Stomach (tissue), 9 donors: Measurements from ENCODE around the gene RAPGEF1. TPM values are rescaled to one million over a fixed set of nuclear protein-coding genes. Genes with fewer than 3 reads are reported as not detected.

Source experiments
- DNase-seq, 2 donors: peaks; one replicate each; pipeline versions ENCODE4 v3.0.0 to v3.0.0-alpha.2; 2013 to 2019
- H3K27ac ChIP-seq, 5 donors: fragments of 200-600 bp in 4 of 5; sonication (generic) in 4 of 5; one replicate each; pipeline ENCODE4 v1.5.1; 2013 to 2019; ENCODE audit warnings: mild to moderate bottlenecking in 1 of 5, moderate library complexity in 1 of 5
- H3K27me3 ChIP-seq, 3 donors: fragments of 200-600 bp; sonication (generic); one replicate each; pipeline ENCODE4 v1.5.1; 2017 to 2019; ENCODE audit warnings: mixed run types in 1 of 3
- H3K36me3 ChIP-seq, 4 donors: fragments of 200-600 bp; sonication (generic); 1 replicate in 3 of 4; 2 replicates in 1 of 4; pipeline ENCODE4 v1.5.1; 2016 to 2019
- H3K4me1 ChIP-seq, 4 donors: fragments of 200-600 bp; sonication (generic); one replicate each; pipeline ENCODE4 v1.5.1; 2016 to 2019
- H3K4me3 ChIP-seq, 4 donors: fragments of 200-600 bp; sonication (generic) in 3 of 4; one replicate each; pipeline ENCODE4 v1.5.1; 2016 to 2019; ENCODE audit warnings: mild to moderate bottlenecking in 1 of 4
- H3K9me3 ChIP-seq, 4 donors: fragments of 200-600 bp; sonication (generic); one replicate each; pipeline ENCODE4 v1.5.1; 2016 to 2019
- EP300 ChIP-seq: sonication (generic); formaldehyde crosslinking; IDR thresholded peaks from one replicate; pipeline ENCODE4 v1.6.1; 2017; ENCODE audit warnings: antibody characterized with exemption
- POLR2A ChIP-seq, 4 donors: fragments of 450-650 bp; IDR thresholded peaks; one replicate each; pipeline ENCODE4 v1.6.1; 2016; ENCODE audit warnings: antibody characterized with exemption in 4 of 4, control low read depth in 2 of 4, mild to moderate bottlenecking in 1 of 4, moderate library complexity in 1 of 4
- POLR2AphosphoS5 ChIP-seq, 3 donors: sonication (generic); formaldehyde crosslinking; IDR thresholded peaks; one replicate each; pipeline ENCODE4 v1.6.1; 2016; ENCODE audit warnings: antibody characterized with exemption in 3 of 3
- WGBS, 5 donors: extraction: QIAGEN DNeasy Blood & Tissue Kit in 3 of 5; methylation state at CpG; one replicate each; pipeline versions ENCODE4 v1.1.5 to v1.1.7; 2013 to 2018; 5-methylcytosine and 5-hydroxymethylcytosine counted together
- intact Hi-C: fragments of 100-400 bp; cut with DNase I; formaldehyde crosslinking; loops from one replicate; pipeline ENCODE4 v1.15.1; 2023; ENCODE audit warnings: low total_unique reads
- polyA plus RNA-seq, 3 donors: library from polyadenylated mRNA; stranded (reverse); fragments of 200-250 nt; gene quantifications; one replicate each; pipeline ENCODE4 v1.2.3, GENCODE V29; 2013
- total RNA-seq, 5 donors: library from RNA; depleted of rRNA; stranded (reverse); fragments of >200 nt; gene quantifications; one replicate each; pipeline versions ENCODE4 v1.1.0 to v1.2.3, GENCODE V29; 2014 to 2016
- TF ChIP-seq, protein P1 (sequence below), 7 experiments: fragments of 450-650 bp in 4 of 7; fragments of 200-600 bp in 3 of 7; sonication (generic) in 3 of 7; IDR thresholded peaks; one replicate each; pipeline ENCODE4 v1.5.1; 2016 to 2019; ENCODE audit warnings: antibody characterized with exemption in 7 of 7, control low read depth in 2 of 7, mild to moderate bottlenecking in 1 of 7
- donor health status: healthy with polysubstance abuse.
- donor health status: Bipolar disorder and iron deficiency.
- donor health status: healthy.

The RAPGEF1 gene
- total and polyA plus RNA-seq, 8 donors, result 8.4 to 84.6 (median 45.1) TPM

DNA sequence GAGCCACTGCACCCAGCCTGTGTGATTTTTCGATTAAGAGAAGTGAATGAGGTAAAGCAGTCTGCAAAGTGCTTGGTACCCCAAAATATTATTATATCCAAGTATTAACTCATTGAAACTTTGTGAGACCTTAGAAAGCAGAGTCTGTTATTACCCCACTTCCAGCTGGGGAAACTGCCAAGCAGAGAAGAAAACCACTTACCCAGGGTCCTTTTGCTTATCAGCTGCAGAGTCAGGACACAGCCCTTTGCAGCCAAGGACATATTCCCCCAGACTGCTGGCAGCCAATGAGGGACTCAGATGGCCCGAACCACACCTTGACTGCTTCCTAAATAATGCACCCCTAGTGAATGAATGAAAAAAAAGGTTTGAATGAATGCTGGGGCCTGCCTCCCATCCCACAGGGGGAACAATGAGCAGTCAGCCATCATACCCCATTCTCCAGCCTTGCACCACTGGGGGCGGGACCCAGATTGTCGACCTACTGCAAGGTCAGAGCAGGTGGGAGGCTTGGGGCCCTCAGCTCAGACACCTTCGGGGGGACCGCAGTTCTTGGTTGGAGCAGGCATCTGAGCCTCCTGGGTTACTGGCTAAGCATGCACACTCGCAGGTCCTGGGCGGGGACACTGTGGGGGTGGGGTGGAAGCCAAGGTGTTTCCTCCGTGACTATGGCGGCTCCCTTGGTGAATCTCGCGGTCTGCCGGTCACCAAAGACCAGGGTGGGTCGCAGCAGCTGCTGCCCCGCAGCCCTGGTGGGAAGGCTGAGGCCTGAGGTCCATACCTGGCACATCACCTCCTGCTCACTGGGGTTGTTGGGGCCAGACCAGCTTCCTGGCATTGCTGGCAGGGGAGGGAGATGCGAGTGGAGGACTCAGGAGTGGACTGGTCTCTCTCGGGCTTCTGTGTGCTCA is 164.9 kb downstream of the RAPGEF1 start:
- DNase-seq, result no peak

DNA sequence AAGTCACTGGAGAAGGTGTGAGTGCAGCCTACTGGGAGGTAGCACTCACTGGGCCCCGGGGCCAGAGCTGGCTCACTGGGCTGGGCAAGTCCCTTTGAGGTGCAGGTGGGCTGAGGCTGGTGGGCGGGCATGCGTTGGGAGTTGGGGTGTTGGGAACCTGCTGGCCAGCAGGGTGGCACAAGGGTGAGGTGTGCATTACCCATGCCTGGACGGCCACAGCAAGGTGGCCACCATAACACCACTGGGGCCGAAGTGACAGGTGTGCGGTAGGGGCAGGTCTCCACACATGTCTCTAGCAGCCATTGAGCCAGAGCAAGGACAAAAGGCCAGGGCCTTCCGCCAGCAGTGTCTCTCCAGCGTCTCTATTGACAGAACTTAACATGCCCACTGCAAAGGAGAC is 172.0 kb downstream of the RAPGEF1 start:
- WGBS, 5 donors, result 94 to 100% (median 96%) methylated on average over 8 of the region's 8 CpGs
- H3K27me3 ChIP-seq, result no peaks in the 10 kb centered on the region
- intact Hi-C loops, result no loop called here
- no peak for DNase-seq
- no peak overlapping the region for H3K27ac ChIP-seq
- H3K4me3 ChIP-seq, result no peak overlapping the region
- peaks cover 0 to 33% (median 26%) of the 10 kb centered on the region in 4 donors for H3K36me3 ChIP-seq
- H3K9me3 ChIP-seq, result peaks cover 0 to 2% (median under 1%) of the 10 kb centered on the region in 4 donors
- no peaks in the 10 kb centered on the region for H3K4me1 ChIP-seq
- TF ChIP-seq POLR2A (IDR thresholded peaks at IDR 0.05), result no peak
- TF ChIP-seq, protein P1, sequence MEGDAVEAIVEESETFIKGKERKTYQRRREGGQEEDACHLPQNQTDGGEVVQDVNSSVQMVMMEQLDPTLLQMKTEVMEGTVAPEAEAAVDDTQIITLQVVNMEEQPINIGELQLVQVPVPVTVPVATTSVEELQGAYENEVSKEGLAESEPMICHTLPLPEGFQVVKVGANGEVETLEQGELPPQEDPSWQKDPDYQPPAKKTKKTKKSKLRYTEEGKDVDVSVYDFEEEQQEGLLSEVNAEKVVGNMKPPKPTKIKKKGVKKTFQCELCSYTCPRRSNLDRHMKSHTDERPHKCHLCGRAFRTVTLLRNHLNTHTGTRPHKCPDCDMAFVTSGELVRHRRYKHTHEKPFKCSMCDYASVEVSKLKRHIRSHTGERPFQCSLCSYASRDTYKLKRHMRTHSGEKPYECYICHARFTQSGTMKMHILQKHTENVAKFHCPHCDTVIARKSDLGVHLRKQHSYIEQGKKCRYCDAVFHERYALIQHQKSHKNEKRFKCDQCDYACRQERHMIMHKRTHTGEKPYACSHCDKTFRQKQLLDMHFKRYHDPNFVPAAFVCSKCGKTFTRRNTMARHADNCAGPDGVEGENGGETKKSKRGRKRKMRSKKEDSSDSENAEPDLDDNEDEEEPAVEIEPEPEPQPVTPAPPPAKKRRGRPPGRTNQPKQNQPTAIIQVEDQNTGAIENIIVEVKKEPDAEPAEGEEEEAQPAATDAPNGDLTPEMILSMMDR (IDR thresholded peaks at IDR 0.05), result no peak
- no peak for TF ChIP-seq EP300
- TF ChIP-seq POLR2AphosphoS5 (IDR thresholded peaks at IDR 0.05), result no peak

More for the DNA sequence above, 164.9 kb downstream of the RAPGEF1 start:
- intact Hi-C loops, result no loop called here
- 92 to 95% (median 93%) methylated on average over 15 to 17 of the region's 17 CpGs for WGBS, 5 donors
- Histone ChIP-seq H3K9me3 (no peaks in the 10 kb centered on the region), H3K36me3 (peaks cover 24 to 91% (median 77%) of the 10 kb centered on the region in 4 donors), H3K27ac (no peak overlapping the region), H3K4me1 (peaks cover 0 to 6% (median 2%) of the 10 kb centered on the region in 4 donors), H3K27me3 (no peaks in the 10 kb centered on the region), H3K4me3 (no peak overlapping the region)
- TF ChIP-seq POLR2AphosphoS5 (IDR thresholded peaks at IDR 0.05), result no peak
- no peak for TF ChIP-seq POLR2A (IDR thresholded peaks at IDR 0.05)
- TF ChIP-seq, protein P1 (IDR thresholded peaks at IDR 0.05), result no peak
- no peak for TF ChIP-seq EP300

DNA sequence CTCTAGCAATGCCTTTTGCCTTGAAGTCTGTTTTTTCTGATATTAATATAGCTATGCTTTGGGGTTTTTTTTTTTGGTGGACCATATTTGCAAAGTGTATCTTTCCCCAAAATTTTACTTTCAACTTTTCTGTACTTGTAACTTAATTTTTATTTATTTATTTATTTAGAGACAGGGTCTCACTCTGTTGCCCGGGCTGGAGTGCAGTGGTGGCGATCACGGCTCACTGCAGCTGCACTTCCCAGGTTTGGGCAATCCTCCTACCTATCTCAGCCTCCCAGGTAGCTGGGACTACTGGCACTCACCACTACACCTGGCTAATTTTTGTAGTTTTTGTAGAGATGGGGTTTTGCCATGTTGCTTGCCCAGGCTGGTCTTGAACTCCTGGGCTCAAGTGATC is 173.7 kb downstream of the RAPGEF1 start:
- no peak overlapping the region for H3K27ac ChIP-seq
- H3K9me3 ChIP-seq, result peaks cover 0 to 9% (median 4%) of the 10 kb centered on the region in 4 donors
- H3K36me3 ChIP-seq, result peaks cover 0 to 15% (median 9%) of the 10 kb centered on the region in 4 donors
- H3K4me1 ChIP-seq, result no peaks in the 10 kb centered on the region
- DNase-seq, result no peak
- H3K27me3 ChIP-seq, result no peaks in the 10 kb centered on the region
- TF ChIP-seq EP300 (no peak), POLR2AphosphoS5 (IDR thresholded peaks at IDR 0.05) (no peak), POLR2A (IDR thresholded peaks at IDR 0.05) (no peak)
- TF ChIP-seq, protein P1 (IDR thresholded peaks at IDR 0.05), result no peak
- intact Hi-C loops, result no loop called here
- WGBS, 5 donors, result 97 to 100% (median 98%) methylated on average over 3 of the region's 3 CpGs
- H3K4me3 ChIP-seq, result no peak overlapping the region

DNA sequence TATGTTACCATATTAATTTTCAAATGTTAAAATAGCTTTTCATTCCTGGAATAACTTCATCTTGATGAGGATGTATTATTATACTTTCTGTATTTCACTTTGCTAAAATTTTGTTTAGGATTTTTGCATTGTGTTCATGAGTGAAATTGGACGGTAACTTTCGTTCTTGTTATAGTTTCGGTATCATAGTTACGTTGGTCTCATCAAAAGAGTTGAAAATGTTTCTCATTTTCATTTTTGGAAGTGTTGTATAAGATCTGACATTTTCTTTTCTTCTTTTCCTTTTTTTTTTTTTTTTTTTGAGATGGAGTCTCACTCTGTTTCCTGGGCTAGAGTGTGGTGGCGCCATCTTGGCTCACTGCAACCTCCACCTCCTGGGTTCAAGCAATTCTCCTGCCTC is 174.5 kb downstream of the RAPGEF1 start:
- intact Hi-C loops, result no loop called here
- no peaks in the 10 kb centered on the region for H3K4me1 ChIP-seq
- no peak overlapping the region for H3K27ac ChIP-seq
- peaks cover 0 to 9% (median 4%) of the 10 kb centered on the region in 4 donors for H3K9me3 ChIP-seq
- DNase-seq, result no peak
- H3K4me3 ChIP-seq, result no peak overlapping the region
- H3K36me3 ChIP-seq, result peaks cover 0 to 11% (median 7%) of the 10 kb centered on the region in 4 donors
- 86 to 93% (median 89%) methylated on average over 5 of the region's 5 CpGs for WGBS, 5 donors
- H3K27me3 ChIP-seq, result no peaks in the 10 kb centered on the region
- TF ChIP-seq, protein P1 (IDR thresholded peaks at IDR 0.05), result no peak
- no peak for TF ChIP-seq POLR2A (IDR thresholded peaks at IDR 0.05)
- TF ChIP-seq POLR2AphosphoS5 (IDR thresholded peaks at IDR 0.05), result no peak
- no peak for TF ChIP-seq EP300
